ENCODE results near the gene BAD.

Gene BAD

GRCh38 chr11:64258356-64258755 lies 26.1 kb downstream of the BAD start:
- TF ChIP-seq CTCF (IDR thresholded peaks at IDR 0.05), result no peak
- DNase-seq, result no peak
- no peak overlapping the region for H3K27ac Mint-ChIP-seq
- H3K4me3 Mint-ChIP-seq, result no peak overlapping the region
- H3K27me3 Mint-ChIP-seq (ENCODE audit: low read depth, poor library complexity), result peaks cover 2% of the 10 kb centered on the region
- peaks cover 26% of the 10 kb centered on the region for H3K4me1 Mint-ChIP-seq
- peaks cover 21% of the 10 kb centered on the region for H3K36me3 Mint-ChIP-seq (ENCODE audit: low read depth)
- no peaks in the 10 kb centered on the region for H3K9me3 Mint-ChIP-seq

DNA sequence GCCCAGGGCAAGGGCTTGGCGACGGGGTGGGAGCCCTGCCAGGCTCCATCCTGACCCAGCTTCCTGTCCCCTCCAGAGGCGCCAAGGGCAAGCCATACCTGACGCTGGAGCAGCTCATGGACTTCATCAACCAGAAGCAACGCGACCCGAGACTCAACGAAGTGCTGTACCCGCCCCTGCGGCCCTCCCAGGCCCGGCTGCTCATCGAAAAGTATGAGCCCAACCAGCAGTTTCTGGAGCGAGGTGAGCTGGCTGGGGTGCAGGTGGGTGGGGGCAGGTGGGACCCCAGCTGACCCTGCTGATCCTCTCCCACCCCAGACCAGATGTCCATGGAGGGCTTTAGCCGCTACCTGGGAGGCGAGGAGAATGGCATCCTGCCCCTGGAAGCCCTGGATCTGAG lies 28.2 kb downstream of the BAD start:
- no peak overlapping the region for H3K4me3 Mint-ChIP-seq
- H3K9me3 Mint-ChIP-seq, result no peaks in the 10 kb centered on the region
- H3K27me3 Mint-ChIP-seq (ENCODE audit: low read depth, poor library complexity), result peaks cover 2% of the 10 kb centered on the region
- DNase-seq, result no peak
- H3K4me1 Mint-ChIP-seq, result peaks cover 31% of the 10 kb centered on the region
- H3K27ac Mint-ChIP-seq, result no peak overlapping the region
- H3K36me3 Mint-ChIP-seq (ENCODE audit: low read depth), result peaks cover 17% of the 10 kb centered on the region
- no peak for TF ChIP-seq CTCF (IDR thresholded peaks at IDR 0.05)

DNA sequence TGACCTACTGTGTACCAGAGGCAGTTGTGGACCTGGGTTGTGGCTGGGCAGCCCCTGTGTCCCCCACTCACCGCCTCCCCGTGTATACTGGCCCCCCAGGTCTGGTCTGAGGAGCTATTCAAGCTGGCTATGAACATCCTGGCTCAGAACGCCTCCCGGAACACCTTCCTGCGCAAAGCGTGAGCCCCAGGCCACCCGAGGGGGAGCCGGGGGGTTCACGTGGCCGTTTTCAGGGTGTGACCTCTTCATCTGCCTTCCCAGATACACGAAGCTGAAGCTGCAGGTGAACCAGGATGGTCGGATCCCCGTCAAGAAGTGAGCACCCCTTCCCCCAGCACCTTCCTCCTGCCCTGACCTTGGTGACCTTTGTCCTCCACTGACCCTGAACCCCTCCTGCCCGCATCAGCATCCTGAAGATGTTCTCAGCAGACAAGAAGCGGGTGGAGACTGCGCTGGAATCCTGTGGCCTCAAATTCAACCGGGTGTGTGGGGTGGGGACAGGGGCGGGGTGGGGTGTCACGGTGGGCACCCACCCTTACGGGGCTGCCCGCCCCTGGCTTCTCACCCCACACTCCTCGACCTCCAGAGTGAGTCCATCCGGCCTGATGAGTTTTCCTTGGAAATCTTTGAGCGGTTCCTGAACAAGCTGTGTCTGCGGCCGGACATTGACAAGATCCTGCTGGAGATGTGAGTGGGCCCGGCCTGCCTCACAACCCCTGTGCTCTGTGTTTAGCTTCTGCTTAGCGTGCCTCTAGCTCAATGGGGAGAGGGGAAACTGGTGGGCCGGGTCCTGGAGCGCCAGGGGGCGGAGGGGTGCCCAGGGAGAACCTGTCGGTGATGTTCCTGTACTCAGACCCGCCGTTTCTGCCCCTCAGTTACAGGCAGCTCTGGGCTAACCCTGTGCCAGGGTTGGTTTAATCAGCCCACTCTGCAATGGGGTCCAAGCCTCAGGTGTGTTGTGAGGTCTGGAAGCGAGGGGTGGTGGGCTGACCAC lies 29.0 kb downstream of the BAD start:
- Mint-ChIP-seq H3K9me3 (no peaks in the 10 kb centered on the region), H3K4me1 (peaks cover 31% of the 10 kb centered on the region), H3K27ac (no peak overlapping the region), H3K27me3 (ENCODE audit: low read depth, poor library complexity) (peaks cover 2% of the 10 kb centered on the region), H3K36me3 (ENCODE audit: low read depth) (peaks cover 17% of the 10 kb centered on the region), H3K4me3 (no peak overlapping the region)
- no peak for TF ChIP-seq CTCF (IDR thresholded peaks at IDR 0.05)
- no peak for DNase-seq

- TF ChIP-seq CTCF (IDR thresholded peaks at IDR 0.05), result no peak
- no peak for DNase-seq
- peaks cover 34% of the 10 kb centered on the region for H3K4me1 Mint-ChIP-seq
- no peaks in the 10 kb centered on the region for H3K27me3 Mint-ChIP-seq (ENCODE audit: low read depth, poor library complexity)
- H3K36me3 Mint-ChIP-seq (ENCODE audit: low read depth), result peaks cover 7% of the 10 kb centered on the region
- no peak overlapping the region for H3K4me3 Mint-ChIP-seq
- H3K9me3 Mint-ChIP-seq, result no peaks in the 10 kb centered on the region
- H3K27ac Mint-ChIP-seq, result no peak overlapping the region
These were observed 30.1 kb downstream of the BAD start for GRCh38 chr11:64254326-64254725.

- no peak for TF ChIP-seq CTCF (IDR thresholded peaks at IDR 0.05)
- H3K27me3 Mint-ChIP-seq (ENCODE audit: low read depth, poor library complexity), result no peaks in the 10 kb centered on the region
- H3K9me3 Mint-ChIP-seq, result no peaks in the 10 kb centered on the region
- H3K36me3 Mint-ChIP-seq (ENCODE audit: low read depth), result peaks cover 5% of the 10 kb centered on the region
- H3K4me3 Mint-ChIP-seq, result peak overlapping the region; percentile 28
- DNase-seq, result no peak
- peaks cover 40% of the 10 kb centered on the region for H3K4me1 Mint-ChIP-seq
- H3K27ac Mint-ChIP-seq, result no peak overlapping the region
These were observed 31.0 kb downstream of the BAD start for GRCh38 chr11:64253481-64253880.

- TF ChIP-seq CTCF (IDR thresholded peaks at IDR 0.05), result no peak
These were observed 31.4 kb downstream of the BAD start for GRCh38 chr11:64253043-64253442.

More at GRCh38 chr11:64253043-64253442, 31.4 kb downstream of the BAD start:
- no peak overlapping the region for H3K27ac Mint-ChIP-seq
- peaks cover 5% of the 10 kb centered on the region for H3K36me3 Mint-ChIP-seq (ENCODE audit: low read depth)
- no peaks in the 10 kb centered on the region for H3K9me3 Mint-ChIP-seq
- peaks cover 44% of the 10 kb centered on the region for H3K4me1 Mint-ChIP-seq
- peaks cover 2% of the 10 kb centered on the region for H3K27me3 Mint-ChIP-seq (ENCODE audit: low read depth, poor library complexity)
- DNase-seq, result no peak
- H3K4me3 Mint-ChIP-seq, result peak overlapping the region; percentile 28

All from nephron progenitor cell (in vitro differentiated cells).